Erythroblast (primary cell): ENCODE data around the gene CHD5.

Source experiments
- GATA1 ChIP-seq: IDR thresholded peaks from 2 replicates; pipeline ENCODE4 v1.6.1; 2011; ENCODE audit warnings: low read depth, mild to moderate bottlenecking, control low read depth, low read length, moderate library complexity
- POLR2A ChIP-seq: IDR thresholded peaks from 2 replicates; pipeline ENCODE4 v1.6.1; 2011; ENCODE audit warnings: mild to moderate bottlenecking, low read length

GRCh38 chr1:6094801-6095505 lies 85.2 kb downstream of the CHD5 start:
- TF ChIP-seq GATA1 (no peak), POLR2A (no peak)
